Neural progenitor cell (in vitro differentiated cells): Measurements from ENCODE around the gene SKOR1. TPM values are rescaled to one million over a fixed set of nuclear protein-coding genes. Genes with fewer than 3 reads are reported as not detected.

ENCODE experiments used
- DNase-seq: peaks from one replicate; pipeline ENCODE4 v3.0.0-alpha.2; 2016; ENCODE audit warnings: low spot score
- H2AFZ ChIP-seq: fragments of 200-600 bp; sonication (generic); replicated peaks from 2 replicates; pipeline ENCODE4 v1.6.1; 2016; ENCODE audit warnings: antibody characterized with exemption
- H3F3A ChIP-seq: fragments of 200-600 bp; sonication (generic); 2 replicates; pipeline ENCODE4 v1.6.1; 2016; ENCODE audit warnings: antibody characterized with exemption, low read depth
- H3K27ac ChIP-seq: fragments of 200-600 bp; sonication (generic); 2 replicates; pipeline ENCODE4 v1.5.1; 2016; ENCODE audit warnings: mild to moderate bottlenecking
- H3K27me3 ChIP-seq: fragments of 200-600 bp; sonication (generic); 2 replicates; pipeline ENCODE4 v1.6.1; 2016; ENCODE audit warnings: mild to moderate bottlenecking, moderate library complexity
- H3K36me3 ChIP-seq: fragments of 200-600 bp; sonication (generic); 2 replicates; pipeline ENCODE4 v1.5.1; 2016
- H3K4me1 ChIP-seq: fragments of 200-600 bp; sonication (generic); 2 replicates; pipeline ENCODE4 v1.6.1; 2016; ENCODE audit warnings: mixed run types
- H3K4me2 ChIP-seq: fragments of 200-600 bp; sonication (generic); 2 replicates; pipeline ENCODE4 v1.6.1; 2016
- H3K4me3 ChIP-seq: fragments of 200-600 bp; sonication (generic); 2 replicates; pipeline ENCODE4 v1.5.1; 2016
- H3K79me2 ChIP-seq: fragments of 200-600 bp; sonication (generic); 2 replicates; pipeline ENCODE4 v1.6.1; 2016; ENCODE audit warnings: low read depth
- H3K9ac ChIP-seq: fragments of 200-600 bp; sonication (generic); 2 replicates; pipeline ENCODE4 v1.6.1; 2016
- H3K9me3 ChIP-seq: fragments of 200-600 bp; sonication (generic); 2 replicates; pipeline ENCODE4 v1.5.1; 2016; ENCODE audit warnings: low read depth
- H4K20me1 ChIP-seq: fragments of 200-600 bp; sonication (generic); 2 replicates; pipeline ENCODE4 v1.6.1; 2016; ENCODE audit warnings: low read depth
- H3K27ac Mint-ChIP-seq: 3 replicates; pipeline ENCODE4 v1.8.0; 2021; ENCODE audit warnings: mixed read lengths
- H3K27me3 Mint-ChIP-seq: 2 replicates; pipeline ENCODE4 v1.8.0; 2022; ENCODE audit warnings: low read depth, mild to moderate bottlenecking, inconsistent platforms, moderate library complexity, mixed read lengths; ENCODE audit not compliant: insufficient read depth
- H3K36me3 Mint-ChIP-seq: 3 replicates; pipeline ENCODE4 v1.8.0; 2021; ENCODE audit warnings: mixed read lengths
- H3K4me1 Mint-ChIP-seq: 3 replicates; pipeline ENCODE4 v1.8.0; 2021; ENCODE audit warnings: mixed read lengths
- H3K4me3 Mint-ChIP-seq: 3 replicates; pipeline ENCODE4 v1.8.0; 2021; ENCODE audit warnings: mild to moderate bottlenecking, moderate library complexity, mixed read lengths
- H3K9me3 Mint-ChIP-seq: 3 replicates; pipeline ENCODE4 v1.8.0; 2020; ENCODE audit warnings: mixed read lengths
- CTCF ChIP-seq: fragments of 200-600 bp; sonication (generic); IDR thresholded peaks from 2 replicates; pipeline ENCODE4 v1.5.1; 2017; ENCODE audit warnings: antibody characterized with exemption, mild to moderate bottlenecking
- EZH2 ChIP-seq: fragments of 200-600 bp; sonication (generic); IDR thresholded peaks from 2 replicates; pipeline ENCODE4 v1.6.1; 2017; ENCODE audit warnings: antibody characterized with exemption, mild to moderate bottlenecking, moderate library complexity
- EZH2phosphoT487 ChIP-seq: fragments of 200-600 bp; sonication (generic); IDR thresholded peaks from 2 replicates; pipeline ENCODE4 v1.6.1; 2017; ENCODE audit warnings: antibody characterized with exemption
- total RNA-seq: library from RNA; depleted of rRNA; stranded (reverse); fragments of >200 nt; gene quantifications from 2 replicates; pipeline ENCODE4 v1.2.3, GENCODE V29; 2015; ENCODE audit warnings: low replicate concordance

The SKOR1 gene
- total RNA-seq, 1 donor from 2014 or later, result 0.51 TPM

- no peaks in the 10 kb centered on the region for H3K79me2 ChIP-seq
- no peaks in the 10 kb centered on the region for H3K36me3 Mint-ChIP-seq
- no peaks in the 10 kb centered on the region for H3K9me3 ChIP-seq
- no peak for TF ChIP-seq EZH2phosphoT487
- no peak for TF ChIP-seq CTCF
- TF ChIP-seq EZH2, result no peak
- H2AFZ ChIP-seq, result no peak overlapping the region
- H4K20me1 ChIP-seq, result no peaks in the 10 kb centered on the region
- H3F3A ChIP-seq, result peaks cover 42% of the 10 kb centered on the region
- no peak overlapping the region for H3K4me2 ChIP-seq
- no peak overlapping the region for H3K27ac Mint-ChIP-seq
- H3K4me1 Mint-ChIP-seq, result peaks cover 46% of the 10 kb centered on the region
- H3K4me3 Mint-ChIP-seq, result no peak overlapping the region
- H3K4me1 ChIP-seq, result peaks cover 60% of the 10 kb centered on the region
- no peak overlapping the region for H3K9ac ChIP-seq
- H3K4me3 ChIP-seq, result no peak overlapping the region
- no peaks in the 10 kb centered on the region for H3K36me3 ChIP-seq
- peaks cover 11% of the 10 kb centered on the region for H3K27me3 Mint-ChIP-seq
- DNase-seq, result no peak
- no peaks in the 10 kb centered on the region for H3K27me3 ChIP-seq
- no peaks in the 10 kb centered on the region for H3K9me3 Mint-ChIP-seq
- no peak overlapping the region for H3K27ac ChIP-seq
These were observed 40.4 kb upstream of the SKOR1 start for GRCh38 chr15:67784856-67785430.

GRCh38 chr15:67785431-67785830 lies 39.9 kb upstream of the SKOR1 start:
- Histone ChIP-seq H2AFZ (no peak overlapping the region), H3F3A (peaks cover 39% of the 10 kb centered on the region), H3K4me3 (no peak overlapping the region), H3K9me3 (no peaks in the 10 kb centered on the region), H3K27ac (no peak overlapping the region), H3K9ac (no peak overlapping the region), H3K4me1 (peaks cover 57% of the 10 kb centered on the region), H3K4me2 (no peak overlapping the region), H3K36me3 (no peaks in the 10 kb centered on the region), H4K20me1 (no peaks in the 10 kb centered on the region), H3K79me2 (no peaks in the 10 kb centered on the region), H3K27me3 (no peaks in the 10 kb centered on the region)
- DNase-seq, result no peak
- no peak overlapping the region for H3K4me3 Mint-ChIP-seq
- H3K9me3 Mint-ChIP-seq, result no peaks in the 10 kb centered on the region
- H3K27ac Mint-ChIP-seq, result no peak overlapping the region
- peaks cover 43% of the 10 kb centered on the region for H3K4me1 Mint-ChIP-seq
- TF ChIP-seq CTCF, result no peak
- TF ChIP-seq EZH2, result no peak
- TF ChIP-seq EZH2phosphoT487, result no peak
- peaks cover 11% of the 10 kb centered on the region for H3K27me3 Mint-ChIP-seq
- H3K36me3 Mint-ChIP-seq, result no peaks in the 10 kb centered on the region

GRCh38 chr15:67786646-67787045 lies 38.7 kb upstream of the SKOR1 start:
- Histone ChIP-seq H3K4me3 (no peak overlapping the region), H3K27ac (no peak overlapping the region), H3K4me2 (no peak overlapping the region), H3K27me3 (no peaks in the 10 kb centered on the region), H3F3A (peaks cover 28% of the 10 kb centered on the region), H4K20me1 (no peaks in the 10 kb centered on the region), H3K36me3 (no peaks in the 10 kb centered on the region), H3K9ac (no peak overlapping the region), H3K9me3 (no peaks in the 10 kb centered on the region), H3K79me2 (no peaks in the 10 kb centered on the region), H2AFZ (no peak overlapping the region), H3K4me1 (peaks cover 46% of the 10 kb centered on the region)
- no peaks in the 10 kb centered on the region for H3K9me3 Mint-ChIP-seq
- no peak overlapping the region for H3K4me3 Mint-ChIP-seq
- no peaks in the 10 kb centered on the region for H3K36me3 Mint-ChIP-seq
- peaks cover 10% of the 10 kb centered on the region for H3K27me3 Mint-ChIP-seq
- no peak overlapping the region for H3K27ac Mint-ChIP-seq
- no peak for DNase-seq
- H3K4me1 Mint-ChIP-seq, result peaks cover 31% of the 10 kb centered on the region
- TF ChIP-seq EZH2phosphoT487 (no peak), CTCF (no peak), EZH2 (no peak)
